Kidney (tissue), 14 donors: ENCODE results near the gene CLASP1. TPM values are rescaled to one million over a fixed set of nuclear protein-coding genes. Genes with fewer than 3 reads are reported as not detected.
"Not testable (repeated sequence)": the region's sequence is repeated elsewhere in the genome, so short reads cannot be mapped to it uniquely, and the experiment has no call there.

Experiments
- DNase-seq, 5 donors: peaks; one replicate each; pipeline ENCODE4 v3.0.0-alpha.2; 2013 to 2020
- FAIRE-seq: peaks from 2 replicates; lab custom pipeline; 2012; peaks lifted over from hg19 to GRCh38; lab: Jason Lieb, UNC
- H3K27ac ChIP-seq, 2 donors: one replicate each; pipeline ENCODE4 v1.7.0; 2013; ENCODE audit warnings: low read depth in 2 of 2, low read length in 2 of 2, inconsistent platforms in 1 of 2
- H3K27me3 ChIP-seq: one replicate; pipeline ENCODE4 v1.7.1; 2013; ENCODE audit warnings: low read length, inconsistent platforms; ENCODE audit not compliant: control insufficient read depth, insufficient read depth
- H3K36me3 ChIP-seq, 3 donors: one replicate each; pipeline versions ENCODE4 v1.7.0 to v1.7.1; 2013; ENCODE audit warnings: low read length in 3 of 3, control low read depth in 1 of 3, inconsistent platforms in 1 of 3; ENCODE audit not compliant: insufficient read depth in 3 of 3, control insufficient read depth in 2 of 3
- H3K4me1 ChIP-seq, 3 donors: one replicate each; pipeline versions ENCODE4 v1.7.0 to v1.7.1; 2013; ENCODE audit warnings: low read length in 3 of 3, inconsistent platforms in 1 of 3, low read depth in 1 of 3; ENCODE audit not compliant: control insufficient read depth in 2 of 3, insufficient read depth in 2 of 3
- H3K4me3 ChIP-seq, 3 donors: one replicate each; pipeline versions ENCODE4 v1.7.0 to v1.8.1; 2013; ENCODE audit warnings: low read length in 3 of 3, control low read depth in 1 of 3, inconsistent platforms in 1 of 3
- H3K9ac ChIP-seq, 3 donors: one replicate each; pipeline versions ENCODE4 v1.7.0 to v1.7.1; 2013; ENCODE audit warnings: low read length in 3 of 3, control low read depth in 1 of 3, inconsistent platforms in 1 of 3
- H3K9me3 ChIP-seq, 3 donors: one replicate each; pipeline versions ENCODE4 v1.7.0 to v1.7.1; 2013; ENCODE audit warnings: low read length in 3 of 3, control low read depth in 1 of 3, inconsistent platforms in 1 of 3; ENCODE audit not compliant: control insufficient read depth in 2 of 3, insufficient read depth in 1 of 3
- intact Hi-C: fragments of 100-400 bp; cut with DNase I; formaldehyde crosslinking; loops from one replicate; pipeline ENCODE4 v1.11.1; 2022
- polyA plus RNA-seq: library from polyadenylated mRNA; stranded (reverse); fragments of 350-450 nt; fragmentation: Illumina TruSeq; extraction: RNeasy Lipid Tissue Mini Kit (QIAGEN cat#74804); gene quantifications from one replicate; pipeline ENCODE4 v1.2.3, GENCODE V29; 2014; ENCODE audit warnings: low read depth, low replicate concordance; ENCODE audit not compliant: insufficient read depth
- total RNA-seq: library from RNA; stranded (reverse); fragmentation: NEBNext Ultra II Directional; extraction: Animal tissue kit (Norgen Biotek cat#: 25700); gene quantifications from one replicate; pipeline ENCODE4 v1.2.1, GENCODE V29; 2021
- TF ChIP-seq, protein P1 (sequence below): IDR thresholded peaks from 3 replicates; pipeline ENCODE4 v1.5.1; 2012; ENCODE audit warnings: mild to moderate bottlenecking, moderate library complexity, borderline replicate concordance; ENCODE audit not compliant: insufficient read depth; ENCODE audit errors: extremely low read depth
- donor health status: control.
- donor health status: control.
- donor health status: control.
- donor health status: control.
- donor health status: control.
- donor health status: DM: yes; HTN: yes; CAD: no.
- donor health status: Normal renal cell carcinoma (clear cell type).

Gene CLASP1
- total and polyA plus RNA-seq, 2 donors from 2014 or later: 6.8 to 71.5 TPM

DNA sequence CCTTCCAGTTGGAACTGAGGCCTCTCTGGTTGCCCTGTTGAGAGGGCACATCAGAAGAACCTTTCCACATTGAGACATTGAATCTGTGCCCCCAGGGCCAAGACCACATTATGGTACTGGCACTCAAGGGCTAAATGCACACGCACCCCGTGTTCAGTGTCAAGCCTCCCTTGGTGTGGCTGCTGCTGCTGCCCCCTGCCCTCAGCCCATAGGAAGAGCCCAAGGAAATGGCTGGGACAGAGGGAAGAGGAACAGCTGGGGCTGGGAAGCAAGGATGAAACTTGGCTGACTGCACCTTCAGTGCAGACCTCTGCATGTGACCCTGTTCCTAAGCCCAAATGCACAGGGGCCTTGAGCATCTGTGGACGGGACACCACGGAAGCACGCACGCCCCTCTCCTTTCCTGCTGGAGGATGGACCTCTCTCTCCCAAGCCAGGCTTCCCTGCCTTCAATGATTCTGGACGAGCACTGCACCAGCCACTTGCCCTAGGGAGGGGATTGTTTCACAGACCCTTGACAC, 47.2 kb upstream of the CLASP1 start:
- FAIRE-seq (no peak), DNase-seq (no peak)
- H3K4me1 ChIP-seq: peaks cover 0 to 8% (median 0%) of the 10 kb centered on the region in 3 donors
- TF ChIP-seq, protein P1, sequence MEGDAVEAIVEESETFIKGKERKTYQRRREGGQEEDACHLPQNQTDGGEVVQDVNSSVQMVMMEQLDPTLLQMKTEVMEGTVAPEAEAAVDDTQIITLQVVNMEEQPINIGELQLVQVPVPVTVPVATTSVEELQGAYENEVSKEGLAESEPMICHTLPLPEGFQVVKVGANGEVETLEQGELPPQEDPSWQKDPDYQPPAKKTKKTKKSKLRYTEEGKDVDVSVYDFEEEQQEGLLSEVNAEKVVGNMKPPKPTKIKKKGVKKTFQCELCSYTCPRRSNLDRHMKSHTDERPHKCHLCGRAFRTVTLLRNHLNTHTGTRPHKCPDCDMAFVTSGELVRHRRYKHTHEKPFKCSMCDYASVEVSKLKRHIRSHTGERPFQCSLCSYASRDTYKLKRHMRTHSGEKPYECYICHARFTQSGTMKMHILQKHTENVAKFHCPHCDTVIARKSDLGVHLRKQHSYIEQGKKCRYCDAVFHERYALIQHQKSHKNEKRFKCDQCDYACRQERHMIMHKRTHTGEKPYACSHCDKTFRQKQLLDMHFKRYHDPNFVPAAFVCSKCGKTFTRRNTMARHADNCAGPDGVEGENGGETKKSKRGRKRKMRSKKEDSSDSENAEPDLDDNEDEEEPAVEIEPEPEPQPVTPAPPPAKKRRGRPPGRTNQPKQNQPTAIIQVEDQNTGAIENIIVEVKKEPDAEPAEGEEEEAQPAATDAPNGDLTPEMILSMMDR: no peak
- intact Hi-C loops: no loop called here
- no peaks in the 10 kb centered on the region for H3K9me3 ChIP-seq
- H3K9ac ChIP-seq: no peak overlapping the region
- H3K27me3 ChIP-seq: no peaks in the 10 kb centered on the region
- H3K4me3 ChIP-seq: no peak overlapping the region
- no peak overlapping the region for H3K27ac ChIP-seq
- no peaks in the 10 kb centered on the region for H3K36me3 ChIP-seq

DNA sequence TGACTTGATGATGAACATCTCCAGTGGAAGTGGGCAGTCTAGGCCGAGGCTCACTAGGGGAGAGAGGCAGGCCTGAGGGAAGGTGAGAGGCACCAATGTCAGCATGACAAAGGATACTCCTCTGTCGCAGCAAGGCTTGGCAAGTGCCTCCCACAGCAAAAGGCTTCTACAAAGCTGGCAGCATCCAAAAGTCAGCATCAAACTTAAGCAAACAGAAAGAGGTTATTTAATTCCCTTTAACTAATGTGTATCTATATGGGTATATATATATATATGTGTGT, 45.8 kb upstream of the CLASP1 start:
- H3K36me3 ChIP-seq: no peaks in the 10 kb centered on the region
- peaks cover 0 to 7% (median 0%) of the 10 kb centered on the region in 3 donors for H3K4me1 ChIP-seq
- no peaks in the 10 kb centered on the region for H3K9me3 ChIP-seq
- TF ChIP-seq, protein P1: no peak
- DNase-seq: no peak
- H3K9ac ChIP-seq: no peak overlapping the region
- no peak for FAIRE-seq
- H3K27ac ChIP-seq: no peak overlapping the region
- no peaks in the 10 kb centered on the region for H3K27me3 ChIP-seq
- H3K4me3 ChIP-seq: no peak overlapping the region
- intact Hi-C loops: no loop called here

DNA sequence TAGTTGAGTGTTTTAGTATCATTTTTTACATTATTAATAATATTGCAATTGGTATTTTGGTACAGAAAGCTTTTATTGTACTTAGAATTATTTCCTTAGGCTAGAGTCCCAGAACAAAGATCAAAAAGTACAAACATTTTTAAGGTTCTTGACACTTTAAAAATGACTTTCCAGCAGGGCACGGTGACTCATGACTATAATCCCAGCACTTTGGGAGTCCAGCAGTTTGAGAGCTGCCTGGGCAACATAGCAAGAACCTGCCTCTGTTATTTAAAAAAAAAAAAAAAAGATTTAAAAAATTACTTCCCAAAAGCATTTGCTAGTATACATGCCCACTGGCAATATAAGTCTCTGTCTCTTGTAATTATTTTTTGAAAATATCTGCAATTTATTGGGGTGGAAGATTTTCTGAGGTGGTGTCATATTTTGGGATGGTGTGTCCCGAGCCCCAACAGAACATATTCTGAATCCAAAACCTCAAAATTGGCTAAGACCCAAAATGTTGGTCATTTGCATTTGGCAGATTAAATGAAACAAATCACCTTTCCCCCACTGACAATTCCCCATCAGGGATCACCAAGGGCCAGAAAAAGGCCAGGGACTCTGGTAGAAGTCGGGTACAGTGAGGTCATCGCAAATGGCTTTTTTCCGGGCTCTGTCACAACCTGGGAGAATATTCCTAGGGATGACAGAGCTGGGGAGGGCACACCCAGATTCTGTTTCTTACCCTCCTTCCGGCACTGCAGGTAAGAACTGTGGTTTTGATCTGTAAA, 45.3 kb upstream of the CLASP1 start:
- Histone ChIP-seq H3K4me3 (no peak overlapping the region), H3K27me3 (no peaks in the 10 kb centered on the region), H3K36me3 (no peaks in the 10 kb centered on the region), H3K4me1 (peaks cover 0 to 4% (median 0%) of the 10 kb centered on the region in 3 donors), H3K27ac (no peak overlapping the region), H3K9me3 (no peaks in the 10 kb centered on the region), H3K9ac (no peak overlapping the region)
- TF ChIP-seq, protein P1: no peak
- FAIRE-seq: no peak
- no peak for DNase-seq
- intact Hi-C loops: no loop called here

DNA sequence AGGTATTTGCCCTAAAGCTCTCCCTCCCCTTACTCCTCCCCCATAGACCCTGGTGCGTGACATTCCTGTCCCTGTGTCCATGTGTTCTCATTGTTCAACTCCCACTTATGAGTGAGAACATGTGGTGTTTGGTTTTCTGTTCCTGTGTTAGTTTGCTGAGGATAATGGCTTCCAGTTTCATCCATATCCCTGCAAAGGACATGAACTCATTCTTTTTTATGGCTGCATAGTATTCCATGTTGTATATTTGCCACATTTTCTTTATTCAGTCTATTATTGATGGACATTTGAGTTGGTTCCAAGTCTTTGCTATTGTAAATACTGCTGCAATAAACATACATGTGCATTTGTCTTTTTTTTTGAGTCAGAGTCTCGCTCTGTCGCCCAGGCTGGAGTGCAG, 41.3 kb upstream of the CLASP1 start:
- H3K27ac ChIP-seq, intact Hi-C loops, H3K9me3 ChIP-seq, H3K4me1 ChIP-seq, DNase-seq, H3K36me3 ChIP-seq, H3K4me3 ChIP-seq, H3K27me3 ChIP-seq, H3K9ac ChIP-seq, FAIRE-seq: not testable (repeated sequence)
